NT2/D1 (cell line): ENCODE results near the gene RBM12.

Experiments
- SUZ12 ChIP-seq: IDR thresholded peaks from 2 replicates; pipeline ENCODE4 v1.6.1; 2011; ENCODE audit not compliant: insufficient read length, insufficient read depth; ENCODE audit errors: extremely low read depth
- YY1 ChIP-seq: IDR thresholded peaks from 2 replicates; pipeline ENCODE4 v1.6.1; 2011; ENCODE audit not compliant: insufficient read length, insufficient read depth
- ZNF274 ChIP-seq: IDR thresholded peaks from 2 replicates; pipeline ENCODE4 v1.6.1; 2011; ENCODE audit warnings: mild to moderate bottlenecking, low read depth, low read length

DNA sequence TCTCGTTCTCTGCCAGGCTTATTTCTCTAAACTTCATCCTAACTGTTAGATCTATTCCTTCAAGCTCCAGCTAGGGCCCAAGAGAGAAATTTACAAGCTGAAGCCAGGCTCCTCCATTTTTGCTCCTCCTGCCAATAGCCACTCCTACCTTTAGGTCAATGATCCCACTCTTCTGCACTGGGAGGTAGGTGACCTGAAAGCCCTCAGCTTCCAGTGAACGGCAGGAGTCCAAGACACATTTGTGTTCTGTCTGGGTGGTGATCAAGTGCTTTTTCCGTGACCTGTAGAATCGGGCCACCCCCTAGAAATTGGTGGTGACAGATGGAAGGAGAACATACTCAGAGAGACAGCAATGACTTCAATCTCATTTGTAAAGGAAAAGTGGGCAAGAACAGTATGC lies 25.6 kb upstream of the RBM12 start:
- TF ChIP-seq YY1 (no peak), ZNF274 (no peak), SUZ12 (no peak)
